K562 treated with DMSO at 1 percent for 48 hours (cell line): Measurements from ENCODE around the gene ZNF668. TPM values are rescaled to one million over a fixed set of nuclear protein-coding genes. Genes with fewer than 3 reads are reported as not detected.

Experiments used
- total RNA-seq: library from RNA; unstranded; fragments of 300-600 nt; gene quantifications from 2 replicates; pipeline ENCODE4 v1.2.3, GENCODE V29; 2022; ENCODE audit warnings: low replicate concordance; ENCODE audit errors: extremely low read depth

The ZNF668 gene
- total RNA-seq, result not detected in 2 replicates

GRCh38 chr16:31073970-31074813 lies at the start of gene ZNF668, which contains the start of gene ZNF646:
TSS of gene ZNF668 (minus strand) at chr16:31074240. CDS start at chr16:31064459, 9,781 bp downstream.
TSS of gene ZNF646 (plus strand) at chr16:31074422. CDS start at chr16:31076325, 1,903 bp downstream.

GRCh38 chr16:31117384-31118222 lies 43.6 kb upstream of the ZNF668 start, which contains the start of gene KAT8:
TSS of gene KAT8 (plus strand) at chr16:31117664. CDS start at chr16:31117682, 18 bp downstream.

GRCh38 chr16:31108035-31108793 lies 34.2 kb upstream of the ZNF668 start, which contains the start of gene BCKDK:
TSS of gene BCKDK (plus strand) at chr16:31108386. CDS start at chr16:31109224, 838 bp downstream.

DNA sequence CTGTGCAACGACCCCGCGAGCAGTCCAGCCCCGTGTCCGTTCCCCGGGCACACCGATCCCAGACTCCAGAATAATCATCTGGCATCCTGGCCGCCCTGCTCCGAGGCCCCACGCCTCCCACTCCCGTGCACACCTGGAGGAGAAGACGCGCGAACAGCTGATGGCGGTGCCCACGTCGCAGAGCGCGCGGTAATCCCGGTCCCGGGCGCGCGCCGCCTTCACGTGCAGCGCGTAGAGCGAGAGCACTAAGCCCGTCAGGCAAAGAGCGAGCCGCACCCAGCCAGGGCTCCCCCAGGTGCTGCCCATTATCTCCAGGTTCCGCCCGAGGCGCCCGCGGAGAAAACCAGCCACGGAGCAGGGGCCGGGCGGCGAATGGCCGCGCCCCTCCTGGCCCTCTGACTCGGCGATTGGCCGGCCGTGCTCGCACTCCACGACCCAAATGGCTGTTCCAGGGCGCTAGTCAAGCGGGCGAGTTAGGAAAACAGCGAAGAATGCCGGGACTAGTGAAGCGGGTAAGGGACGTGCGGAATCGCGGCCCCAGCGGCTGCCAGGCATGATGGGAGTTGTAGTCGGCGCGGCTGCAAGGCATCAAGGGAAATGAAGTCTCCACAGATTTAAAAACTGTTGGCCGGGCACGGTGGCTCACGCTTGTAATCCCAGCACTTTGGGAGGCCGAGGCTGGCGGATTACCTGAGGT lies 20.5 kb upstream of the ZNF668 start, which contains the start of gene VKORC1:
Gene VKORC1 (minus strand): TSS at position 374 of the 697 bp plus-strand sequence. CDS start 68 bp downstream, at position 306.

GRCh38 chr16:31088459-31089183 lies 14.6 kb upstream of the ZNF668 start, which contains the start of gene PRSS53:
TSS of gene PRSS53 (minus strand) at chr16:31088943. CDS start at chr16:31088809, 134 bp downstream.

GRCh38 chr16:31032736-31033708 lies 41.0 kb downstream of the ZNF668 start, which contains the start of gene STX4:
TSS of gene STX4 (plus strand) at chr16:31033558. CDS start at chr16:31033806, 248 bp downstream.

Other genes with a start within 250 kb of the ZNF668 start
- not detected in 2 replicates for gene BCL7C, start 180.2 kb downstream of the ZNF668 start, total RNA-seq
- gene CTF1, start 177.6 kb downstream of the ZNF668 start, total RNA-seq, result not detected in 2 replicates
- gene FBXL19, start 150.7 kb downstream of the ZNF668 start, total RNA-seq, result not detected in 2 replicates
- gene ORAI3, start 125.2 kb downstream of the ZNF668 start, total RNA-seq, result not detected in 2 replicates
- not detected in 2 replicates for gene SETD1A, start 116.5 kb downstream of the ZNF668 start, total RNA-seq
- gene HSD3B7, start 89.0 kb downstream of the ZNF668 start, total RNA-seq, result not detected in 2 replicates
- not detected in 2 replicates for gene STX1B, start 63.6 kb downstream of the ZNF668 start, total RNA-seq
- not detected in 2 replicates for gene STX4, start 40.7 kb downstream of the ZNF668 start, total RNA-seq
- gene ZNF646, start 182 bp upstream of the ZNF668 start, total RNA-seq, result not detected in 2 replicates
- not detected in 2 replicates for gene PRSS53, start 14.7 kb upstream of the ZNF668 start, total RNA-seq
- not detected in 2 replicates for gene VKORC1, start 20.6 kb upstream of the ZNF668 start, total RNA-seq
- not detected in 2 replicates for gene BCKDK, start 34.1 kb upstream of the ZNF668 start, total RNA-seq
- gene KAT8, start 43.4 kb upstream of the ZNF668 start, total RNA-seq, result not detected in 2 replicates
- not detected in 2 replicates for gene PRSS8, start 61.5 kb upstream of the ZNF668 start, total RNA-seq
- not detected in 2 replicates for gene PRSS36, start 75.8 kb upstream of the ZNF668 start, total RNA-seq
- not detected in 2 replicates for gene FUS, start 105.9 kb upstream of the ZNF668 start, total RNA-seq
- not detected in 2 replicates for gene PYCARD, start 128.5 kb upstream of the ZNF668 start, total RNA-seq
- not detected in 2 replicates for gene TRIM72, start 139.9 kb upstream of the ZNF668 start, total RNA-seq
- not detected in 2 replicates for gene PYDC1, start 142.9 kb upstream of the ZNF668 start, total RNA-seq
- not detected in 2 replicates for gene ITGAM, start 185.7 kb upstream of the ZNF668 start, total RNA-seq